Activated B cell treated with CpG ODN at 0.5 μM for 24 hours (primary cell): ENCODE measurements around the gene FGG. TPM values are rescaled to one million over a fixed set of nuclear protein-coding genes. Genes with fewer than 3 reads are reported as not detected.

ENCODE experiments used
- ATAC-seq: fragments of 200-7000 bp; cut with Tn5 transposase; one replicate; pipeline ENCODE4 v1.10.0; 2021; ENCODE audit warnings: low read depth, mild to moderate bottlenecking, moderate library complexity
- CTCF ChIA-PET: fragments of 350-600 bp; sonication (Branson Sonifier 250); formaldehyde crosslinking; loops from one replicate; lab custom pipeline; 2021; ENCODE audit warnings: antibody characterized with exemption; lab: Charles Lee
- POLR2A ChIA-PET: fragments of 350-600 bp; sonication (Branson Sonifier 250); formaldehyde crosslinking; loops from one replicate; lab custom pipeline; 2021; ENCODE audit warnings: antibody characterized with exemption; lab: Charles Lee
- DNase-seq: peaks from one replicate; pipeline ENCODE4 v3.0.0; 2022
- H3K27ac Mint-ChIP-seq: one replicate; pipeline ENCODE4 v1.8.0; 2020; ENCODE audit warnings: mixed read lengths
- H3K27me3 Mint-ChIP-seq: one replicate; pipeline ENCODE4 v1.8.0; 2021; ENCODE audit warnings: mixed read lengths
- H3K36me3 Mint-ChIP-seq: one replicate; pipeline ENCODE4 v1.8.0; 2021; ENCODE audit warnings: low read depth, mixed read lengths
- H3K4me1 Mint-ChIP-seq: one replicate; pipeline ENCODE4 v1.8.0; 2021; ENCODE audit warnings: mixed read lengths
- H3K4me3 Mint-ChIP-seq: one replicate; pipeline ENCODE4 v1.8.0; 2020; ENCODE audit warnings: mild to moderate bottlenecking, mixed read lengths
- H3K9me3 Mint-ChIP-seq: one replicate; pipeline ENCODE4 v1.8.0; 2020; ENCODE audit warnings: mixed read lengths
- intact Hi-C: fragments of 100-400 bp; cut with micrococcal nuclease; formaldehyde crosslinking; loops from one replicate; pipeline ENCODE4 v1.15.1; 2024
- total RNA-seq: library from RNA; stranded (reverse); gene quantifications from 2 replicates; pipeline ENCODE4 v1.2.3, GENCODE V29; 2022
- TF ChIP-seq, protein P1 (sequence below): fragments of 200-600 bp; IDR thresholded peaks from one replicate; pipeline ENCODE4 v1.8.0; 2022; ENCODE audit warnings: antibody characterized with exemption, mild to moderate bottlenecking

The FGG gene
- total RNA-seq, 1 donor from 2014 or later: not detected

DNA sequence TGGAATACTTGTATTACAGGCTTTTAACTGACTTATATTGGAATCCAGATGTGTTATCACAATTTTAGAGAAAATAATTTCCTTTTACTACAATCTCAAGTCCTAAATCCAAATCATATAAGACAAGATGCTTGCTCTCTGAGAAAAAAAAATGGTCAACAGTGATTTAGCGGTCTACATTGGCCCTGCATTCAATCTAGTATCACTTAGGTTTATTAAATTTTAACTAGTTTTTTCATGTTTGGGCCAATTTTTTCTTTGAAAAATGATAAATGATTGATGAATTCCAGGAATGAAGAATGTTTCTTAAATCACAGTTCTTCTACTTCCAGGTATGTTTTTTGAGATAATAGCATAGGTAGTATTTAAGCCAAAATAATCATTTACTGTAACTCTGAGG is 2.8 kb upstream of the FGG start:
- intact Hi-C loops: loop anchor here (10.0 kb wide), 1 partner anchor 1270 kb away; the partner anchor contains the start of gene MND1

DNA sequence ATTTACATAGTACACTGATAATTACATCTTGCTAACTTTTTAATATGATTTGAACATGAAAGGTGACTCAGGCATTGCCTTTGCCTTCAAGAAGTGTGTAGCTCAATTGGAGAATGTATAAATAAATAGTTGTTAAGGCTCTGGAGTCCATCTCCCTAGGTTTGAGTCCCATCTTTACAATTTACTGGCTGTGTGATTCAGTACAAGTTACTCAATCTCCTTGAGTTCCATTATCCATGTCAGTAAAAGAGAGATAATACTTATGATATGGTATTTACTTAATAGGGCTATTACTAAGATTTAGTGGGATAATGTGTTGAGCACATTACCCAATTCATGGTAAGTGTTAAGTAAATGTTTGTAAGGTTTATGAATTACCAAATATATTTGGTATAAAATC is 1.9 kb upstream of the FGG start:
- TF ChIP-seq, protein P1, sequence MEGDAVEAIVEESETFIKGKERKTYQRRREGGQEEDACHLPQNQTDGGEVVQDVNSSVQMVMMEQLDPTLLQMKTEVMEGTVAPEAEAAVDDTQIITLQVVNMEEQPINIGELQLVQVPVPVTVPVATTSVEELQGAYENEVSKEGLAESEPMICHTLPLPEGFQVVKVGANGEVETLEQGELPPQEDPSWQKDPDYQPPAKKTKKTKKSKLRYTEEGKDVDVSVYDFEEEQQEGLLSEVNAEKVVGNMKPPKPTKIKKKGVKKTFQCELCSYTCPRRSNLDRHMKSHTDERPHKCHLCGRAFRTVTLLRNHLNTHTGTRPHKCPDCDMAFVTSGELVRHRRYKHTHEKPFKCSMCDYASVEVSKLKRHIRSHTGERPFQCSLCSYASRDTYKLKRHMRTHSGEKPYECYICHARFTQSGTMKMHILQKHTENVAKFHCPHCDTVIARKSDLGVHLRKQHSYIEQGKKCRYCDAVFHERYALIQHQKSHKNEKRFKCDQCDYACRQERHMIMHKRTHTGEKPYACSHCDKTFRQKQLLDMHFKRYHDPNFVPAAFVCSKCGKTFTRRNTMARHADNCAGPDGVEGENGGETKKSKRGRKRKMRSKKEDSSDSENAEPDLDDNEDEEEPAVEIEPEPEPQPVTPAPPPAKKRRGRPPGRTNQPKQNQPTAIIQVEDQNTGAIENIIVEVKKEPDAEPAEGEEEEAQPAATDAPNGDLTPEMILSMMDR: no peak
- peaks cover 12% of the 10 kb centered on the region for H3K27me3 Mint-ChIP-seq
- H3K4me1 Mint-ChIP-seq: peaks cover 15% of the 10 kb centered on the region
- no peaks in the 10 kb centered on the region for H3K9me3 Mint-ChIP-seq
- CTCF ChIA-PET: interaction anchor here (2.5 kb wide), 1 partner anchor 8 kb away, joined by 6 read pairs; no protein-coding TSS in a partner anchor
- H3K36me3 Mint-ChIP-seq: no peaks in the 10 kb centered on the region
- DNase-seq: no peak
- POLR2A ChIA-PET: no interaction called here
- ATAC-seq: no peak
- no peak overlapping the region for H3K27ac Mint-ChIP-seq
- H3K4me3 Mint-ChIP-seq: no peak overlapping the region
- intact Hi-C loops: loop anchor here (10.0 kb wide), 1 partner anchor 1270 kb away; the partner anchor contains the start of gene MND1

More for the DNA sequence above, 2.8 kb upstream of the FGG start:
- peaks cover 15% of the 10 kb centered on the region for H3K4me1 Mint-ChIP-seq
- DNase-seq: no peak
- no peak overlapping the region for H3K27ac Mint-ChIP-seq
- POLR2A ChIA-PET: no interaction called here
- no peak overlapping the region for H3K4me3 Mint-ChIP-seq
- no peaks in the 10 kb centered on the region for H3K9me3 Mint-ChIP-seq
- CTCF ChIA-PET: no interaction called here
- peaks cover 9% of the 10 kb centered on the region for H3K27me3 Mint-ChIP-seq
- TF ChIP-seq, protein P1: no peak
- H3K36me3 Mint-ChIP-seq: no peaks in the 10 kb centered on the region
- ATAC-seq: no peak

DNA sequence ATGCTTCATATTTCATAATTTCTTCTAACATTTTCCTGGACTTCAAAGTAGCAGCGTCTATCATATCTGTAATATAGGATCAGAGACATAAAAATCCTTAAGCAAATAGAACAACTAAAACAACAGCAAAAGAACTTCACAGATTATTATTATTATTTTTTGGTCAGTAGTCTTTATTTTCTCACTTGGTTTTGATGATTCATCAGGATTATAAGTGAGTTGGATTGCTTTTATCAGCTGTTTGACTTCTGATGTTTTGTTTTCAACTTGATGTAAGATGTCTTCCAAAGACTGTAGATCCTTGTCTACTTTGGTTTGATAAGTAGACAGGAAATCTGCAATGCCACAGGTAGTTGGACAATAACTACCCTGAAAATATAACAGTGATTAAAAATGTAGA is 623 bp downstream of the FGG start:
- Mint-ChIP-seq H3K4me1 (peaks cover 8% of the 10 kb centered on the region), H3K36me3 (no peaks in the 10 kb centered on the region), H3K9me3 (no peaks in the 10 kb centered on the region), H3K4me3 (no peak overlapping the region), H3K27me3 (peaks cover 26% of the 10 kb centered on the region), H3K27ac (no peak overlapping the region)
- TF ChIP-seq, protein P1: no peak
- no peak for ATAC-seq
- DNase-seq: no peak
- ChIA-PET CTCF (no interaction called here), POLR2A (no interaction called here)
- intact Hi-C loops: loop anchor here (10.0 kb wide), 1 partner anchor 1267 kb away; the partner anchor contains the start of gene MND1

DNA sequence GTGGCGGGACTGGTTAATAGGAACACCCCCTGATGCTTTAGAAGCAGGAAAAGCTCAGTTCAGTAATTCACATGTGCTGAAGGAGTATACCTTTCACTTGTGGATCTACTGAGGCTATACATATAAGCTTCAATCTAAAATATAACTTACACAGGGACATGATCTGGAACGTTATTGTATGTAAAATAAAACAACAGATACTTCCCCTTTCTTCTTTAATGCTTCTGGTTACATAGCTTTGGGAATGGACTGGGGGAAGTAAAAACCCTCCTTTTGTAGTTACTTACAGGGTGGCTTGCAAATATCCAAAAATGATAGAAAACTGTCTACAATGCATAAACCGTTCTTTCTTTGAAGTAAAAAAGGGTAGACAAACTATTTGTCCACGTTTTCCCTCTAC is 1.9 kb downstream of the FGG start:
- ATAC-seq (no peak), DNase-seq (no peak)
- no peak overlapping the region for H3K27ac Mint-ChIP-seq
- peaks cover 28% of the 10 kb centered on the region for H3K27me3 Mint-ChIP-seq
- CTCF ChIA-PET: interaction anchor here (3.1 kb wide), 1 partner anchor 8 kb away, joined by 7 read pairs; no protein-coding TSS in a partner anchor
- POLR2A ChIA-PET: no interaction called here
- intact Hi-C loops: loop anchor here (10.0 kb wide), 1 partner anchor 1266 kb away; the partner anchor contains the start of gene MND1
- TF ChIP-seq, protein P1: no peak
- H3K4me1 Mint-ChIP-seq: no peaks in the 10 kb centered on the region
- no peaks in the 10 kb centered on the region for H3K9me3 Mint-ChIP-seq
- no peak overlapping the region for H3K4me3 Mint-ChIP-seq
- no peaks in the 10 kb centered on the region for H3K36me3 Mint-ChIP-seq

DNA sequence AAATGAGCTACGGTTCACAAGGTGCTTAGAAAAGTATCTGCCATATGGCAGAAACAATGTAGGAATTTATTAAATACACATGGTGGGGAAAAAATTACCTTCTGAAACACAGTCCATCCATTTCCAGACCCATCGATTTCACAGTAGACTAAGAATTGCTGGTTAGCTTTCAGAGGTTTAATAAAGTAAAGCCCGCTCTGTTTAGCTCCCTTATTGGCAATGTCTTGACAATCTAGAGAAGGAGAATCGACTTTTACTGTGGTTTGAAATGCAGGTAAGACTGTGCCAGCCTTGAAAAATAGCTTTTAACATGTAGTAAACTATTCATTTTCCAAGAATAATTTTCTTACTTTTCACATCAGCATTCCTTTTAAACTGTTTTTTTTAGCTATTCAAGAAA is 2.9 kb downstream of the FGG start:
- ChIA-PET POLR2A (no interaction called here), CTCF (interaction anchor here (3.1 kb wide), 1 partner anchor 9 kb away, joined by 7 read pairs; no protein-coding TSS in a partner anchor)
- Mint-ChIP-seq H3K27ac (no peak overlapping the region), H3K9me3 (no peaks in the 10 kb centered on the region), H3K27me3 (peaks cover 30% of the 10 kb centered on the region), H3K4me3 (no peak overlapping the region), H3K36me3 (no peaks in the 10 kb centered on the region), H3K4me1 (no peaks in the 10 kb centered on the region)
- DNase-seq: no peak
- intact Hi-C loops: no loop called here
- TF ChIP-seq, protein P1: no peak
- no peak for ATAC-seq
